Stimulated activated CD4-positive, alpha-beta T cell treated with anti-CD3 and anti-CD28 coated beads, Interleukin-2, amount 100 ng/mL, for 24 hours (primary cell): ENCODE data around the gene TRIL.

ENCODE experiments used
- DNase-seq, 2 donors: peaks; one replicate each; pipeline ENCODE4 v3.0.0-alpha.2; 2020

TRIL gene, protein sequence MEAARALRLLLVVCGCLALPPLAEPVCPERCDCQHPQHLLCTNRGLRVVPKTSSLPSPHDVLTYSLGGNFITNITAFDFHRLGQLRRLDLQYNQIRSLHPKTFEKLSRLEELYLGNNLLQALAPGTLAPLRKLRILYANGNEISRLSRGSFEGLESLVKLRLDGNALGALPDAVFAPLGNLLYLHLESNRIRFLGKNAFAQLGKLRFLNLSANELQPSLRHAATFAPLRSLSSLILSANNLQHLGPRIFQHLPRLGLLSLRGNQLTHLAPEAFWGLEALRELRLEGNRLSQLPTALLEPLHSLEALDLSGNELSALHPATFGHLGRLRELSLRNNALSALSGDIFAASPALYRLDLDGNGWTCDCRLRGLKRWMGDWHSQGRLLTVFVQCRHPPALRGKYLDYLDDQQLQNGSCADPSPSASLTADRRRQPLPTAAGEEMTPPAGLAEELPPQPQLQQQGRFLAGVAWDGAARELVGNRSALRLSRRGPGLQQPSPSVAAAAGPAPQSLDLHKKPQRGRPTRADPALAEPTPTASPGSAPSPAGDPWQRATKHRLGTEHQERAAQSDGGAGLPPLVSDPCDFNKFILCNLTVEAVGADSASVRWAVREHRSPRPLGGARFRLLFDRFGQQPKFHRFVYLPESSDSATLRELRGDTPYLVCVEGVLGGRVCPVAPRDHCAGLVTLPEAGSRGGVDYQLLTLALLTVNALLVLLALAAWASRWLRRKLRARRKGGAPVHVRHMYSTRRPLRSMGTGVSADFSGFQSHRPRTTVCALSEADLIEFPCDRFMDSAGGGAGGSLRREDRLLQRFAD

DNA sequence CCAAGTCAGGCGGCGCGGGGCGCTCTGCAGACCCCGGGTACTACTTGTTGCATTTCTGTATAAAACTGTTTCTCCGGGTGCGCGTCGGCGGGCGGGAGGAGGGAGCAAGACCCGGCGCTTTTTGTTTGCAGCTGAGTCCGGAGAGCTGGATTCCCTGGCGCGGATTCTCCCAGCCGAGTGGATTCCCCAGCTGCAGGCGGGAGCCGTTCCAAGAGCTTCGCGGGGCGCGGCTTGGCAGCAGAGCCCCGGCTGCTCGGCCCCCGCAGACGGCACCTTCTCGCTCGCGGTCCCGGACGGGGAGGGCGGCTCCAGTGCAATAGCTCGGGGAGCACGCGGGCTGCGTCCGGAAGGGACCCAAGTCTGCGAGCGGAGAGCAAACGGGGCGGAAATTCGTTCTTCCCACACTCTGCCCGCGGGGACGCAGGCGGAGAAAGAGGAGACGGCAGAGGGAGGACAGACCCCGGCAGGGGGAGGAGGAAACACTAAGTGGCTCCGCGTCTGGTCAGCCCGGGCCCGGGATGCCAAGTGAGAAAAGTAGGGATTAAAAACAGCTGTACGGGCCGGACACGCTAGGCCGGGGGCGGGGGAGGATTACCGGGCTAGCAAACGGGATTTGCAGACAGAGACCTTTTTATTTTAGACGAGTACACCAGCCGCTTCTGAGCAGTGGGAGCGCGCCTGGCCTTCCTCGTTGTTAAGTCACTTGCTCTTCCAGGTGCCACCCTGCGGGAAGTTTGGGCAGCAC is at the start of gene TRIL:
TSS of gene TRIL (minus strand) at position 96 of the 745 bp plus-strand sequence. CDS start 284 bp downstream, outside the sequence.
- DNase-seq = peak in 1 of 2 donors; percentile 6

DNA sequence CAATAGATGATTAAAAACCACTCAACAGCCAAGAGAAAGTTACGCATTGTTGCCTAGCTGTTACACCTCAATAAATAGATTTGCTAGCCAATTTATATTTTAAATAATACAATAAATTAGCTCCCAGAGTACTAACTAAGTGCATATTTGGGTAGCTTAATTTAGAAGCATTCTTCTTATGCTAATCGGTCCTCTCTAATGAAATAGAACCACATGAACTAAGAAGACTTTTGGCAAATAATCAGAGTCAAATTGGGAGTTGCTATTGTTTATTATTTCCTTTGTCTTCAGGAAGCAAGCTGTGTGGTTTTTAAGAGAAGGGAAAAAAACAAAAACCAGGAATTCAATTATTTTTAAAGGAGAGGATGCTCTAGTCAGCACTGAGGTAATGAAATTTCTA is 49.0 kb upstream of the TRIL start:
- no peak for DNase-seq

DNA sequence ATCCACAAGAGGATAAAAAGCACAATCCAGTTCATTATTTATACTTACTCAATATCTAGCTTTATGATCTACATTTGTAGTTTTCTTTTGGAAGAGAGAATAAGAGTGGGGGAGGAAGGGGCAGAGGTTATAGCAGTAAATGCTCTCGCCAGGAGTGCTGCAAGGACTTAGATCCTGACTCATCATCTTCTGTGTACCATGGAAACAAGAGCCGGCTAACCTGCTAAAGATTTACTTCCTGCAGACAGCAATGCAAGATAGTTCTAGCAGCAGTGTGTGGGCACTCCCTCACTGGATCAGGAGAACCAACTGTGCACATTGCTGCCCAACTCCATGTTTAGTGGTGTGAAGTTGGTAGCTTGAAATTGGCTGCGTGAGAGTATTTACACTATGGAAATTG is 47.7 kb upstream of the TRIL start:
- DNase-seq = no peak

DNA sequence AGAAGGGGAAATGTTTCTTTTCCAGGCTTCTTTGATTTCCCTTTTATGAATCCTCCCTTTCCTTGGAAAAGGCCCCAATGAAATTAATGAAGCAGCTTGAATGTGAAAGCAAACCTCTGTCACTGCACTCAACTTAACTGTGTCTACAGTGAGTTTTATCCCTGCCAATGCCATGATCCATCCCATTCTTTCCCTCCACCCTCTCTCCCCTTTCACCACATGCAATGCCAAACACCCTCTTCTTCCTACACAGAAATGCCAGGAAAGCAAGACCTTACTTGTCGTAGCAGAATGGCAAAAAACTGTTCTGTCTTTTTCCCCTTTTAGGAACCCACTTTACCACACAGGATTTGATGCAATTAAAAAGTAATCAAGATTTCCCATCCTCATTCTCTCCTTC is 47.3 kb upstream of the TRIL start:
- no peak for DNase-seq

DNA sequence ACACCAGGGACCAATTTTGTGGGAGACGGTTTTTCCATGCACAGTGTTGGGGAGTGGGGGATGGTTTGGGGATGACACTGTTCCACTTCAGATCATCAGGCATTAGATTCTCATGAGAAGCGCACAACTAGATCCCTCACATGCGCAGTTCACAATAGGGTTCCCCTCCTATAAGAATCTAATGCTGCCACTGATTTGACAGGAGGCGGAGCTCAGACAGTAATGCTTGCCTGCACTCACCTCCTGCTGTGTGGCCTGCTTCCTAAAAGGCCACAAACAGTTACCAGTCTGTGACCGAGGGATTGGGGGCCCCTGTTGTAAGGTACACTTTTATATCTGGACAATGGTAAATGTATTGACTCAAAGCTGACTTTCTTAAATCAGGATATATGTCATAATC is 45.6 kb upstream of the TRIL start:
- DNase-seq = no peak

DNA sequence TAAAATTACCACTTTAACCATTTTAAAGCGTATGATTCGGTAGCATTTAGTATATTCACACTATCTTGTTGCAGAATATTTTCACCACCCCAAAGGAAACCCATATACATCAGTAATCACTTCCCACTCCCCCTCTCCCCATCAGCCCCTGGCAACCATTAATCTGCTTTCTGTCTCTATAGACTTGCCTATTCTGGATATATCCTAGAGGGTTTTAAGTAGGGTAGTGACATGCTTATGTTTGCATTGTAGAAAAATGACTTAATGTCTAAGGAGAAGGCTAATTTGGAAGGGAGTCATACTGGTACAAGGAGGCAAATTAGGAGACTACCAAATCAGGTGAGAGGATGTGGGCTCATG is 42.6 kb upstream of the TRIL start:
- no peak for DNase-seq

DNA sequence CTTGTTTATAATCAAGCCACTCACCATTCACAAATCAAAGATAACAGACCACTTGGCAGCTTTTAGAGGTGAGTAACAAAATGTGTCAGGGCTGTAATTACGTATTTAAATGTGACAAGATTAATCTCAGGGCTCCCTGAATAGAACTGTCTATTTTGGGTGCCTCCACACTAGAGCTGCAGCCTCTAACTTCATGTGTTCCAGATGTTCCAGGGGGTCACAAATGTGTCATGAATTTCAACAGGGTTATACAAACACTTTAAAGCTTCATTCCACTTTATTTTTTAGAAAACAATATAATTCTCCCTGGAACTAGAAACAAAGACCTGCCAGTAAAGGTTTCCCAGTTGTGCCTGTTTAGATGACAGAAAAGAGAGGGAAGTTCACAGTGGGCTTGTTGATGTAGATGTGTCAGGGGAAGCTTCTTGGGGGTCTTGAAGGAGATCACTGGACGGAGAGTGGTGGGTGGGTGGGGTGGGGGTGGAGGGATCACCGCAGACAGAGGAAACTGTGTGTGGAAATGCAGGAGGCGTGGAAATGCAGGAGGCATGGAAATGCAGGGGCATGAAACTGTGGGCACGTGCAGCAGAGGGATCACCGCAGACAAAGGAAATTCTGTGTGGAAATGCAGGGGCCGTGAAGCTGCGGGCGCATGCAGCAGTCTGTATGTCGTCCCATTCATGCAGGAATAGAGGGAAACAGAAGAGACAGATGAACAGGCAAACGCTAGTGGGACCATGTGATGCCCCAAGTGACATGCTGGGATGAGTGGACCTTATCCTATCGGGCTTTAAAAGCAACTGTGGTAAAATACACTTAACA is 42.0 kb upstream of the TRIL start:
- DNase-seq = no peak

DNA sequence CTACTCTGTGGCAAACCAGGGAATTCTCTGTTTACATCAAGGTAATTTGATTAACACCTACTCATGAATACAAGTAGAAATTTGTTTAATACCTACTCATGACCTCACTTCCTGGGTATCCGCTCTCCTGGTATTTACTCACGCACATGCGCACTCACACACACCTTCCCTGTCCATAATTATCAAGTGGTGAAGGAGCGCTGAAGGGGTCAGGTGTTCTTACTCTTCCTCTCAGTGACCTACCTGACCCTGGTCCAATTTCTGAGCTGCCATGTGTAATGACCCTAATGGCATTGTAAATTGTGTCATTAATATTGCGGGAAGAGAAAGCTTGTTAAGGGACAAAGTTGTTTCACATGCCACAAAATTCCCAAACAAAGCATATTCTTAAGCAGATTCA is 41.3 kb upstream of the TRIL start:
- no peak for DNase-seq

DNA sequence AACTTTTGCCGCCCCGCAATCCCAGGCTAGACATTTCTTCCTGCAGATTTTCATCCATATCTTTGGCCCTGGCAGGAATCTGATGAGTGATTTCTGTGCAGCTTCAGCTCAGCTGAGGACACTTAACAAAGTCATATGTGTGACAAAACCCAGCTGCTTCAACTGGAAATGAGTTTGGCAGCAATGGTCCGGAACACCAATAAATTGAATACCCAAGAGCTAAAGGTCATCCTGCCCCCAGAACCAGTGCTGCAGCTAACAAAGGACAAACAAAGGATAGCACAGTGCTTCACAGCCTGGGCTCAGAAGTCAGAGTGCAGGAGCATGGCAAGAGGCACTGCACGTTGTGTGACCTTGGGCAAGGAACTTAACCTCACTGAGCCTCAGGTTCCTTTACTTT is 40.0 kb upstream of the TRIL start:
- no peak for DNase-seq

DNA sequence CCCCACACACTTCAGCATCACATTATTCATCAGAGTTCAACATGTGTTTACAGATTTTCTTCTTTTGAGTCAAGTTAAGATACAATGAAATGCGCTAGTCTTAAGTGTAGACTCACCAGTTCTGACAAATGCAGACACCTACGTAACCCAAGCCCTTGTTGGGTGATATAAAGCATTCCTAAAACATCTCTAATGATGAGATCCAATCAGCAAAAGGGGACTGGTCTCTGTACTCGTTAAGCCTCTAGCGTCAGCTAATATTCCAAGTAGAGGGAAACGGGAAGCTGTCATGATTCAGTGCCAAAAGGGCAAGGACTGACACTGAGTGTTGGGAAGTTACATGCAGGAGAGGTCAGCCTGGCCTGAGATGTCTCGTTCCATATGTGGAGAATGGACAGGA is 38.7 kb upstream of the TRIL start:
- DNase-seq = no peak

DNA sequence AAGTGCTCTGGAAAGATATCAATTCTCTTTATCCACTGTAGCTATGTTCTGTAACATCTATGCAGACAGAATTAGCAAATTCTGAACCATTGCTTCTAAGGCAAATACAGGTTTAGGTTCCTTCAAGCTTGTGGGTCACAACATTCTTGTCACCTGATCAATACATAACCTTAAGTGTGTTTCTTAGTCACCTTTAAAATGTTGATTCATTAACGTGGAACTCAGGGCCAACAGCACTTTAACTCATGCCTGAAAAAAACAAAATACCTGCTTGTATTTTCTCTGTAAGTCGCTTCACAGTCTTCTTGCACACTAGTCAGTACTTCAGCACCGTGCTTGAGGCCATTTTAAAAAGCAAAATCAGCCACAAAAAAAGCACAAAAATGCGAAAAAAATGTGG is 35.2 kb upstream of the TRIL start:
- DNase-seq = no peak

DNA sequence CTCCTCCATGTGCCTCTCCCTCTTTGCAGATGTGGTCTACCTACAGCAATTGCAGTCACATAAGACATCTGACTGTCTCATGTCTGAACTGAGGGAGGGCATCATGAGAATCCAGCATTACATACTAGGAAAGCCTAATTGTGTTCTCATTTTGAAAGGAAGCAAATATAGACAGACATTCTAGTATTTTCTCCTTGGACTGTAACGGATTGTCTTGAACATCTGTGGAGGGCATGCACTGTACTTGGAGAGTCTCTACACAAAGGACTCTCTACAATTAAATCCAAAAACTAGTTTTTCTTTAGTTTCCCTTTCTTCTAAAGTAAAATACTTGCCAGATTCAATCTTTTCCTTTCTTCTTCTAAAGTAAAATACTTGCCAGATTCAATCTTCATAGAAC is 34.7 kb upstream of the TRIL start:
- DNase-seq = no peak

DNA sequence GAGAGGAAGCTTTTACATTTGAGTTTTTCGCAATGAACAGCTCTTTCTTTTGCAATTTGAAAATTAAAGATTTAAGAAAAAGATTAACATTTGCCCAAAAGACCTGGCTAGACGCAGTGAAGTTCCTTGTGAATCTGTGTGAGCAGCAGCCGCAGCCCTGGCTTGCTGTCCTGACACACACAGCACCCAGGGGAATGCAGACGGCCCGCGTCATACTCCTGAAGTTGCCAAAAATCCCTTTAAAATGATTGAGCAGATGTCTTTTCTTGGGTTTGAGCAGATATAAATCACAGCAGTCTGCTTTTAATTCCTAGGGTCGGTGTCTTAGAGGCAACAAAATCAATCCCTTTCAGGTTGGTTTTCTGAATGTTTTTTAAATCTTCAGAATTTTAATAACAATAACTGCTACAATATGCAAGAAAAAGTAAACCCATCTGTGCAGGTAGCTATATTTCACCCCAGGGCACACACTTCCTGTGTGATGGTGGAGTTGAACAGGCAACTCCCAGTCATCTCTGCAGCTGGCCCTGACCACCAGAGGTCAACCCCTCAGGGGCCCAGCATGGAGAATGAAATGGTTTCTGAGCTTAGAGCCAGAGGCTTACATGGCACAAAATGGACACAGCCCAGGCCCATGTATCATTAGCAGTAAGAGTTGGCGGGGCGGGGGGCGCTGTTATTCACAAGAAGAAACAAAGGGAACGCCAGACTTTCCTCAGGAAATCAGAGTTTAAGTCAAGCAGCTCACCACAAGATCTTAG is 32.2 kb upstream of the TRIL start:
- no peak for DNase-seq

DNA sequence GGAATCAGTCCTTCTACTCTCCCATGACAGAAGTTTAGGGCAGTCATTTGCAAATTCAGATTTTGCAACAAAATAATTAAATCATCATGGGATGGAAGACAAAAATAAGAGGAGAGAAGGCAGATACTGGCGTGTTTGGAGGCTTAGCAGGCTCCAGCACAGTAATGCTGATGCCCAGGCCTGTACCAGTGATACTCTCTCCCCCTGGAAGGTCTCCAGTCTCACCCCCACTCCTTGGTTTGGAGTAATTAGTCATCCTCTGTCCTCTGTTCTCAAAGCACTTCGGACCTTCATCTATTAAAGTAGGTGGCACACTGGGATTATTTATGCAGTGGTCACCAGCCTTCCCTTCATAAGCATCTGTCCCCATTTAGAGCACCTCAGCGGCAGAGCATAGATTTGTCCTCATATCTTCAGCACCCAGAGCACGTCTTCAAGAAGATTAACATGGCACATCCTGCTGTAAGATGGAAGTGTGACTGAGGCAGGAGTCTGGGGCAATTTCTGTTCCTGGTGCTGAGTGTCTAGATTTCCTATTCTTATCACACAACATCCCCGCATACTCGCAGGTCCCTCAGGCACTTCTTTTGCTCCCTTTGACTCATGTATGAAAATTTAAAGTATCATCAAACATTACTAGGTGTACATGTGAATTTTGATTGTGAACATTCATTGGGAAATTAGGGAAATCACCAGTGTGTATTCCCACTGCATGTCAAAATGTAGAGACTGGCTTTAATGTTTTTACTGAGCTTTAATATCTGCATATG is 31.3 kb upstream of the TRIL start:
- no peak for DNase-seq

DNA sequence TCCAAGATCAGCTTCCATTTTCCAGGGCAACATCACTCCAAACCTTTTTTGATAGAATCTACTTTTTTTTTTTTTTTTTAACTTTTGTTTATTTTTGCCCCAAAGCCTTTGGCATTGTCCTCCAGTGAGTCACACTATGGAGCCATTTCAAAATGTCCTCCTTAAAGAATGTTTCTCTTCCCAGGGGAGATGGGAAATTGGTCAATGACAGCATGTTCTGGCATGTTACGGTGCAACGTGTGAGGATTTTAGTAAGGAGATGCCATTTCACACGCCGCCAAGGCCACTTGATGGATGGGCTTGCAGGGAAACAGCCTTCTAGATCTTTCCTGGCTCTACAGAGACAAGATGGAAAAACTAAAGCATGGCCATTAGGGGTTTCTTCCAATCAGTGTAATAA is 30.7 kb upstream of the TRIL start:
- DNase-seq = no peak

DNA sequence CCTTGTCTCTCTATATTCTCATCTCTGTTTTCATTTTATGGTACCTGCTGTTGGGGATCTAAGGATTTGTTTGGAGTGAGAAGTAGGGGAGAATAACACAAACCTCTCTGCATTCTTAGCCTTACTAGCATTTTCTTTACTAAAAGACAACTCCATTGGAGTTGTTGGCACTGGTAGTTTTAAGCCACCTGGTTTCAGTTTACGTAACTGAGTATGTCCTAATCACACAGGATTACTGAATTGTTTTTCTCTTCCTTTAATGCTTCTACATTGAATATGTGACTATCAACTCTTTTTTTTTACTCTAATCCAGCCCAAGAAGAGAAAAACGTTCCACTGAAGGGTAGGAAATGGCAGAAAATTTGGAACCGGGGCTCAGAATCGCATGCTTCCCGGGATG is 30.0 kb upstream of the TRIL start:
- DNase-seq = no peak

DNA sequence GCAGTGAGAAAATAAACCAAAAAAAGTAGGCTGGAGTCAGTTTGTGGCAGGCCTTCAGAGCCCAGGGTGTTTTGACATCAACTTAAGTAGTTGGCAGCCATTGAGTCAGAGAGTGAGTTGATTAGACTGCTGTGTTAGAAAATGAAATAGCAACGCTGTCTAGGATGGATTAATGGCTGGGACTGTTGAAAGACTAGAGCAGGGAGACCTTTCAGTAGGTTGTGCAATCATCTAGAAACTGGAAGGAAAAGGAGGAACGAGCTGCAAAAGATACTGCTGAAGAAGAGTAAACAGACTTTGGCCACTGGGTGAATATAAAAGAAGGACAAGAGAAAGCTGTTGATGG is 28.6 kb upstream of the TRIL start:
- DNase-seq = no peak

DNA sequence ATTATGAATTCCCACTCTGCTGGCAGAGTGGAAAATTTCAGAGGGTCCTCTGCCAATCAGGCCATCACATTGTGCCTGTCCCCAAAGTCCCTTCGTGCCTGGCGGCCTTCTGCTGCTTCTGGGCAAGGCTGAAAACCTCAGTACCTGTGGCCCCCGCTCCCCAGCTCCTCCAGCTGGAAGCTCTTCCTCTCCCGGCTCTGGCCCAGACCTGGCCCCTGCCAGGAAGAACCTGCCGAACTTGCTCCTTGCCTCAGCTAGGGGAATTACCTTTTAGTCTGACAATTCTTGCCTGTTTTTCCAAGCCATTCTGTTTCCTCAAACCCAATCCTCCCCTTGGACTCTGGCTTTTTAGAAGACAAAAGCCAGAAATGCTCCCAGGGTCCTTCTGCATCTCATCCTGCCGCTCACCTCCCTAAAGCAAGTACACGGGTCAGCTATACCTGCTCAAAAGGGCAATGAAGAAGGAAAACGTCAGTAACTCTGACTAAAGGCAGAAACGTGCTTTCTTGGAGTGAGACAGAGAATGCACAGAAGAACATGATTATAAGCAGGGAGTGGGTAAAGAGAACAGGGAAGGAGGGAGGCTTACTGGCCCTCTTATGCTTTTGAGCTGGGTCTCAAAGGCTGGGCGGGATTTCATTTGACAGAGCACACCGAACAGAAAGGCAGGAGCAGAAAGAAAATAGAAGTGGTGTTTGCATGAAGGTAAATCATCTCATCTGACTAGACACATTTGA is 28.1 kb upstream of the TRIL start:
- no peak for DNase-seq

DNA sequence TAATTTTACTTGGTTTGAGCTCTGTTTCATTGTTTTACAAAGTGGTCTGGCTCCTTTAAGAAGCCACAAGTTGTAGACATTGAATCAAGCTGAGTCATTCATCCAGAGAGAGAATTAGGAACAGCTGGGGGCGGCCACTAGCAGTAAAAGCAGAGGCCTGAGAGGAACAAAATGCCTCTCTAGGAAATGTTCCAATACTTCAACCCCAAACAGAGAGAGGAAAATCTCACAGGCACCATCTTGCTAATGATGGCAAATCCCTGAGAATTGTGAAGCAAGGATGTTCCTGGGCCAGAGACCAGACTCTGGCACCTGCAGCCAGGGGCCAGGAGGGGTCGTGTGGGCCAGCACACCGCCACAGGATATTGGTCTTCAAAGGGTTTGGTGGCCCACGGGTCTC is 26.5 kb upstream of the TRIL start:
- DNase-seq = no peak

DNA sequence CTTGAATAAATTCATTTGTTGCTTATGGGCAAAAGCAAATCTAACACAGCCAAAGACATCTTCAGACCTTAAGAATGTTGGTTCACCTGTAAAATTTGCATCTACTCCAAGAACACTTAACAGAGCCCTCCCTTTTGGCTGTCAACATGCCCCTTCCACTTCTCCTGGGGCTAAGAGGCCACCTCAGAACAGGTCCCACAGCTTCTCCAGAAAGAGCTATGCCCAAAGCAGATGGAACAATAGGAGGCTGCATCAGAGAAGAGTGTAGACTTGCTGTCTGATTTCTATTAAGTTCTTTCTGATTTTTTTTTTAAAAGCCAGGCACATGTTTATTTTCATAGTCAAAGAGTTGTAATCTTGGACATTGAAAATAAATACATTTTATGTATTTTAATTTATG is 26.1 kb upstream of the TRIL start:
- no peak for DNase-seq
